Esophagus muscularis mucosa (tissue), 3 donors: ENCODE results near the gene TTC39C.

Experiments
- EP300 ChIP-seq: sonication (generic); formaldehyde crosslinking; IDR thresholded peaks from one replicate; pipeline ENCODE4 v1.6.1; 2017; ENCODE audit warnings: antibody characterized with exemption
- TF ChIP-seq, protein P1 (sequence below), 3 experiments: fragments of 200-600 bp in 2 of 3; fragments of 450-650 bp in 1 of 3; sonication (generic) in 2 of 3; IDR thresholded peaks; one replicate each; pipeline ENCODE4 v1.5.1; 2017 to 2019; ENCODE audit warnings: antibody characterized with exemption in 3 of 3, mild to moderate bottlenecking in 2 of 3, moderate library complexity in 1 of 3

DNA sequence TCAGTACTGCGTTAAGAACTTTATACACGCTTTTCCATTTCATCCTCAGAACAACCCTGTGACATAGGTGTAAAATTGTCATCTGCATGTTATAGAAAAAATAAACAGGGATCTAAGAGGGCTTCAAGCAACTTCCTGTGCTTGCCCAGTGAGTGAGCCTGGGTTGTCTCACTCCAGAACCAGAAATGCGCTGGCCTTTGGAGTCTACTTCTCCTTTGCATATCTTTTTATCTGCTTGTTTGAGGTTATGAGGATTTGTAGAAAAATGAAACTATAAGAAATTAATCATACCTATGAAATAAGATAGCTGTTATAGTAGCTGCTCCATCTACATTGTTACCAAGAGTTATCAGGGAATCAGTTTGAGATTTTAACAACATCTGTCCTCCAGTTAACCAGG is 69.0 kb downstream of the TTC39C start:
- TF ChIP-seq, protein P1, sequence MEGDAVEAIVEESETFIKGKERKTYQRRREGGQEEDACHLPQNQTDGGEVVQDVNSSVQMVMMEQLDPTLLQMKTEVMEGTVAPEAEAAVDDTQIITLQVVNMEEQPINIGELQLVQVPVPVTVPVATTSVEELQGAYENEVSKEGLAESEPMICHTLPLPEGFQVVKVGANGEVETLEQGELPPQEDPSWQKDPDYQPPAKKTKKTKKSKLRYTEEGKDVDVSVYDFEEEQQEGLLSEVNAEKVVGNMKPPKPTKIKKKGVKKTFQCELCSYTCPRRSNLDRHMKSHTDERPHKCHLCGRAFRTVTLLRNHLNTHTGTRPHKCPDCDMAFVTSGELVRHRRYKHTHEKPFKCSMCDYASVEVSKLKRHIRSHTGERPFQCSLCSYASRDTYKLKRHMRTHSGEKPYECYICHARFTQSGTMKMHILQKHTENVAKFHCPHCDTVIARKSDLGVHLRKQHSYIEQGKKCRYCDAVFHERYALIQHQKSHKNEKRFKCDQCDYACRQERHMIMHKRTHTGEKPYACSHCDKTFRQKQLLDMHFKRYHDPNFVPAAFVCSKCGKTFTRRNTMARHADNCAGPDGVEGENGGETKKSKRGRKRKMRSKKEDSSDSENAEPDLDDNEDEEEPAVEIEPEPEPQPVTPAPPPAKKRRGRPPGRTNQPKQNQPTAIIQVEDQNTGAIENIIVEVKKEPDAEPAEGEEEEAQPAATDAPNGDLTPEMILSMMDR (IDR thresholded peaks at IDR 0.05) = no peak
- TF ChIP-seq EP300 = no peak
